CD4-positive, alpha-beta T cell treated with Interleukin-21 for 1 hour (primary cell): ENCODE data around the gene CLK3.

Experiments used
- DNase-seq: peaks from one replicate; pipeline ENCODE4 v3.0.0-alpha.2; 2020

The CLK3 gene

DNA sequence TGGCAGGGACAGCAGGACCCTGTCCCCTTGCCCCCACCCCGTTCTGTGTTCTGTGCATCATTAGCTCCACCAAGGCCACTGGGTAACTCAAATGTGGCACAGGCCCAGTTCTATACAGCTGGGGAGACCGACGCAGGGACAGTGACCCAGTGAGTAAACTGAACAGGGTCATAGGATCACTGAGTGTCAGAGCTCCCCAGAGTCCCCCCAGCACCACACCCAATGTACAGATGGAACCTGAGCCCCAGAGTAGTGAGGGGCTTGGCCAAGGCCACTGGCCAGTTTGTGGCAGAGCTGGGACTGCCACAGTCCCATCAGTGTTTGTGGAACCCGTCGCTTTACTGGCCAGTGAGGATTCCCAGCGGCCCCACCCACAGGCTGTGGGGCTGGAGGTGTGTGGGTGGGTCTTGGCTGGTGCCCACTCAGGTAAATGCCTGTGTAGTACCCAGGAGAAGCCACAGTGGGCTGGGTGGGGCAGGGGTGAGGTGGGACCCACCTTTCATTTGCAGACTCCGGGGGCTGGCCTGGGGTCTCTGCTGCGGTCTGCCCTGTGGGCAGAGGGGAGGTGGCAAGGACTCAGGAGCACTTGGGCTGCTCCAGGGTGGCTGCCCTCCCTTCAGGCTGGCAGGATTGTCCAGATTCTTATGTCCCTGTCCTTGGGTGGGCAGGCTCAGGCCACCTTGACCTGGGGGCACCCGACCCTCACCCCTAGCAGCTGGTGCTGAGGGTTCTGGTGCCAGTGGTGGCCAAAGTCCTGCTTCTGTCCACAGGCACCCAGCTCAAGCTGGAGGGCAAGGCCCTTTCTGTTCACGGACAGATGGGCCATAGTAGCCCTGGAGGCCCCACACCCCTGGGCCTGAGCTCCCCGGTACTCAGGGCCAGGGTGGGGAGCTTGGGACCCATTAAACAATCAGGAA, 11.6 kb upstream of the CLK3 start:
- no peak for DNase-seq

DNA sequence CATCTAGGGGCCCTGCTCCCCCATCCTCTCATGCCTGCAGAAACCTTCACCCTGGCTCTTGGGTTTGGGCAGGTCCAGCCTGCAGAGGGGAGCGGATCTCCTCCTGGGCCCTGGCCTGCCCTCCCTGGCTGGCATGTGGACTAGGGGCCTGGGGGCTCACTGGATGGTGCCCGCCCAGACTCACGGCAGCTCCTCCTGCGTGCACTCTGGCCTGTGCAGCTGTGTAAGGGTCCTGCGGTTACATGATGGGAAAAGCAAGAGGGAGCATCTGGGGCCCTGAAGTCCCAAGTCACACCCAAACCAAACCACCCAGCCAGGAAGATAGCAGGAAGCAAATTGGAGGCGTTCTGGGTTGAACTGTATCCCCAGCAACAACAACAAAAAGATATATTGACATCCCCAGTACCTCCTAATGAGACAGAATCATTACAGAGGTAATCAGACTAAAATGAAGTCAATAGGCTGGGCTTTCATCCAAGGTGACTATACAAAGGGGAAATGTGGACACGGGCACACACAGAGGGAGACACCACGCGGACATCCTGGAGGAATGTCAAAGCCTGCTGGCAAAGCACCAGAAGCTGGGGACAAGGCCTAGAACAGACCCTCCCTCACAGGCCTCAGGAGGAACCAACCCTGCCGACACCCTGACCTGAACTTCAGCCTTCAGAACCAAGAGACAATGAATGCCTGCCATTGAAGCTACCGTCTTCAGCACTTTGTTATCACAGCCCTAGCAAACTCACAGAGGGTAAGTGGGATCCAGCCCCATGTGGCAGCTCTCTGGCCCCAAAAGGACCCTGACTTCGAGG, 10.4 kb upstream of the CLK3 start:
- DNase-seq, result no peak

DNA sequence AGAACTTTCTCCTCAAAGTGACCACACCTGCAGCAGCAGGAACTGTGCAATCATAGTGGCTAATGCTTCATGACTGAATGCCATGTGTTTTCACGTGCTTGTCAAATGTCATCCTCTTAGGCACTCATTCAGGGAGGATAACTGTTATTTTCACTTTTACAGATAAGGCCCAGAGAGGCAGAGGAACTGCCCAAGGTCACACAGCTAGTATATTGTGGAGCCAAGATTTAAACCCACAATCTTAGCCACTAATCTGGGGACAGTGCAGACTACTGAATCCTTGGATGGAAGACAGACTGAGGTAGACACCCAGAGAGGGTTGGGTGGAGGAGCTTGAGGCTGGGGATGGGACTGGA, 9.9 kb upstream of the CLK3 start:
- no peak for DNase-seq

DNA sequence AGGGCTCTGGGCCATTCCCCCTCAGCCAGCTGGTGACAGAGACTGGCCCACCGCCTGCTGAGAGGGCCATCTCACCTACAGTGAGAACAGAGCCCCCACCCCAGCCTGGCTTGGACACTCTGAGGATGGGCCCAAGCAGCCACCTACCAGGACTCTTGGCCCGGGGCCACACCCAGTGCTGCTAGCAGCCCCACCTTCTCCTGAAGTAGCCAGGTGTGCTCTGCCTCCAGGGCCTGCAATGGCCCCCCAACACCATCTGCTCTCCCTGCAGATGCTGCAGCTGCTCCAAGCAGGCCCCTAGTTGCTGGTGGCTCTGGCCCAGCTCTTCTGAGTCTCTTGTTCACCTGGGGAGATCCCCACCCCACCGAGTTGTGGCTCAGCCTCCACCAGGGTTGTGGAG, 6.8 kb upstream of the CLK3 start:
- no peak for DNase-seq

DNA sequence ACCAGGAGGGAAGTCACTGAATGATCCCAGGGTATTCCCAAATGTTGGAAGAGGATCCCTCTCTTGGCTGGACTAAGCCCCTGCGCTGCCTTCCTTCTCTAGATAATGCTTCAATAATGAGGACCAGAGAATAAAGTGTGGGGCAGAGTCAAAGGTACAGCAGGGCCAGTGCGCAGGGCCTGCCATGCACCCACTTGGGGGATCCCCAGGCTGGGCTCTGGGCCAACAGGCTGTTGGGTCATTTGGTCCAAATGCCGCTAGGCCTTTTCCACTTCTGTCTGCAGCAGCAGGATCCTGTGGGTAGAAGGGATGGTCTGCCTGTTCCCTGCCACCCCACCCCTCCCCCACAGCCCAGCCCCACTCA, 5.7 kb upstream of the CLK3 start:
- DNase-seq, result no peak

DNA sequence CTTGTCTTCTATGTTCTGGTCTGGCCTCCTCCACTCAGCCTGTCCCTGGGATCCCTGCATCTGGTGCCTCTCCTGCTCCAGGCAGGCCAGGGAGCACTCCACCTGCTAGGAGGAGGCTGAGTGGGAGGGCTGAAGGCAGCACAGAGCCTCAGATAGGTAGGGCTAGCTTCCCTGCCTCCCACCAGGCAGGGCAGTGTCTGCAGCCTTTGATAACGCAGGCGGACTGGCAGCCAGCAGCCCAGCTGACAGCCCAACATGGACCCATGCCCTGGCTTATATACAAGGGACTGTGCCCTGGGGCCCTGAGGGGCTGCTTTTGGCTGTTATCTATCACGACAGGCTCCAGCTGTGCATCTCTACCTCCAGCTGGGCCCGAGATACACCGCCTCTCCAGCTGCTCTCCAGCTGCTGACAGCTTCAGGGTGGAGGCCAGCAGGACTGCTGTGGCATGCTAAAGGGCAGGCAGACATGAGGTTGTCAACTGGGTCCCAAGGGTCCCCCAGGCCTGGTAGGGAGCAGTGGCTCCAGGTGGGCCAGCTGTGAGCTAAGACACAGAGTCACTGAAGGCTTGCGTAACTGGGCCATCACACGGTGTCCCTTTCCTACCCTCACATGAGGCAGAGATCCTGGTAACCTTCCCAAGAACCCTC, 5.2 kb upstream of the CLK3 start:
- DNase-seq, result no peak

DNA sequence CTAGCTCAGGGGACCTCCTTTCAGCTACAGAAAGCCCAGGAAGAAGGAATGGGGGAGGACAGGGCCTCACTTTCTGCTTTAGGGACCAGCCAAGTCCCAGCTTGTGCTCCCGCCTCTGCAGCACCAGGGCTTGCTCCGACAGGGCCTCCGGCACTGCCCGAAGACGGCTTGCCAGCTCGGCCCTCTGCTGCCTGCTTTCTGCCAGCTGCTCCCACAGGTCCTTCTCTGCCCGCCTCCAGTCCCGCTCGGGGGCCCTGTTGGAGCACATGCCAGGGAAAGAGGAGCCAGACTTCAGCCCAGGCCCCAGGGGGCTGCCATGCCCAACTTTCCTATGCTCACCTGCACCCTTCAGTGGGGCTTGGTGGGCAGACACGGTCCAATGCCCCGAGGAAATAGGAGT, 4.3 kb upstream of the CLK3 start:
- no peak for DNase-seq

DNA sequence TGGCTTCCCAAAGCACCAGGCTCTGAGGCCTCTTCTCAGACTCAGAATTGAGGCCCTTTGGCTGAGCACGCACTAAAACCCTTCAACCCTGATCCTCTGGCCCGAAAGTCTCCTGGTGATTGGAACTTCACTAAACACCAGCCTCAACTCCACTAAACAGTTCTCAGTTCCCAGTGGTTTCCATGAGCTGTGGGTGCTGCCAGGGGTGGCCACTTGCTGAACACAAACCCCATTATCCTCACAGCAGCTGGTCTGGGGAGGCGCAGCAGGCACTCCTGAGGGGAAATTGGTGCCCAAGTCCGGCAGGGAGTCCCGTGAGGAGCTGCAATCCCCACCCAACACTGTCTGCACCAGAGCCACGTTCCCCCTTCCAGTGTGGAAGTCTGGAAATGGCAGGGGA, 3.8 kb upstream of the CLK3 start:
- no peak for DNase-seq

DNA sequence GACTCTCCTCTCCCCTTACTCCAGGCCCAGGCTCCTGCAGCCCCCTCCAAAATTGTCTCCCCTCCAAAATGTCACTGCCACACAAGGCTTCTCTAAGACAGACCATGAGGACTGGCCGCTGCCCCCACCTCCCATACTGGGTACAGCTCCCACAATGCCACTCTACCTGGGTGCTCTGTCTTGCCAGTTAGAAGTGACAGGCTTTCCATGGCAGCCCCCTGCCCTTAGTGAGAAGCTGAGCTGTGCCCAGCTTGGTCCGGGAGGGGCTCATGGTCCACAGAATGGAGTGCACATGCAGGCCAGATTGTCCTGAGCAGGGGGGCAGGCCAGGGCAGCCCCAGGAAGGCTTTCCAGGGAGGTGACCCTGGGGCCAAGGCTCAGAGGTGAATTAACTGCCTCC, 3.0 kb upstream of the CLK3 start:
- DNase-seq, result no peak

DNA sequence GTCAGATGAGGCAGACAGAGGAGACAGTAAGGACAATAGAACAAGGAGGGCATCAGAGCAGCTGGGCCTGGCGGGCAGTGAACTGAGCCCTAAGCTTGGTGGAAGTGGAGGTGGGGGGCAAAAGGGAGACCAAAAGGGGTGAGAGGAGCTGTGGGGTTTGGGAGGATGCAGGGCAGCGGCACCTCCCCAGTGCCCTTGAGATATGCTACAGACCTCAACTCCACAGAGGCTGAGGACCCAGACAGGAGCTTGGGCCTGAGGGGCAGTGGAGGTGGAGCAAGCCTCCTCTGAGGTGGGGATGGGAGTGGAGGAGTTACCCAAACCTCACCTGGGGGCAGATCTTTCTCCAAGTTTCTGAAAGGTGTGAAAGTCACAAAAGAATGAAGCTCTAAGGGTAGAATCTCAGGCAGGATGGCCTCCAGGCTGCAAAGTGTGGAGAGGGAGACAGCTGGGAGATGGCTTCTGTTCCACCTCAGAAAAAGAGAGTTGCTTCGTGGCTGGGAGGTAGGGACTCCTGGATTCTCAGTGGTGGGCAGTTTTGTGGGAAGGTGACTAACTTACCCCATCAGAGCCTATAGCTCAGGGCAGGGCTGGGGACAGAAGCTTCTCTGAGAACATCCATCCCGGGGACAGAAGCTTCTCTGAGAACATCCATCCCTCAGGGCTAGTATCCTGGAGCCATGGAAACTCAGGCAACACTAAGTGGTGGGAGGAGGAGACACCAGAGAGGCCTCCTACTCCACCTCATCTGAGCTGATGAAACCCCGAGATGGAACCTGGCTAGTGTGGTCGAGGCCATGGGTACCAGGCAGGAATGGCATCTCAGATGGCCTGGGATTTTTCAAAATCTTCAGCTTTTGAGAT, 2.3 kb upstream of the CLK3 start:
- no peak for DNase-seq

DNA sequence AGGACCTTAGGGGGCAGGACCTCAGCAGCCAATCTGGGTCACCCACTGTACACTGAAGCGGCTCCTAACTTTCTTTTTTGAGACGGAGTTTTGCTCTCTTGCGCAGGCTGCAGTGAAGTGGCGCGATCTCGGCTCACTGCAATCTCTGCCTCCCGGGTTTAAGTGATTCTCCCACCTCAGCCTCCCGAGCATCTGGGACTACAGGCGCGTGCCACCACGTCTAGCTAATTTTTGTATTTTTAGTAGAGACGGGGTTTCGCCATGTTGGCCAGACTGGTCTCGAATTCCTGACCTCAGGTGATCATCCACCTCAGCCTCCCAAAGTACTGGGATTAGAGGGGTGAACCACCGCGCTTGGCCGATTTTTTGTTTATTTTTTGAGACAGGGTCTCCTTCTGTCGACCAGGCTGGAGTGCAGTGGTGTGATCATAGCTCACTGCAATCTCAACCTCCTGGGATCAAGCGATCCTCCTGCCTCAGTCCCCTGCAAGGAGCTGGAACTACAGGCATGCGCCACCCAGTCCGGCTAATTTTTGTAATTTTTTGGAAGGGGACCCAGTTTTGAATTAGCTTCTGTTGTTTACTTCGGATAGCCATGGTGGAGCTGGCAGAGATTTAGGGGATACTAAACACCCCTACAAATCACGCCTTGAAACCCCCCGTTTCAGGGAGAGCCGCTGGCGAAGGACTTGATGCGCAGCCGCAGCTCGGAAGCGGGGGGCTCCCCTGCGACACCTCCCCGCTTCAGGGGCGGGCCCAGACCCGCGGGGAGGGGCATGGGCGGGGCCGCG, 1.5 kb upstream of the CLK3 start:
- no peak for DNase-seq

DNA sequence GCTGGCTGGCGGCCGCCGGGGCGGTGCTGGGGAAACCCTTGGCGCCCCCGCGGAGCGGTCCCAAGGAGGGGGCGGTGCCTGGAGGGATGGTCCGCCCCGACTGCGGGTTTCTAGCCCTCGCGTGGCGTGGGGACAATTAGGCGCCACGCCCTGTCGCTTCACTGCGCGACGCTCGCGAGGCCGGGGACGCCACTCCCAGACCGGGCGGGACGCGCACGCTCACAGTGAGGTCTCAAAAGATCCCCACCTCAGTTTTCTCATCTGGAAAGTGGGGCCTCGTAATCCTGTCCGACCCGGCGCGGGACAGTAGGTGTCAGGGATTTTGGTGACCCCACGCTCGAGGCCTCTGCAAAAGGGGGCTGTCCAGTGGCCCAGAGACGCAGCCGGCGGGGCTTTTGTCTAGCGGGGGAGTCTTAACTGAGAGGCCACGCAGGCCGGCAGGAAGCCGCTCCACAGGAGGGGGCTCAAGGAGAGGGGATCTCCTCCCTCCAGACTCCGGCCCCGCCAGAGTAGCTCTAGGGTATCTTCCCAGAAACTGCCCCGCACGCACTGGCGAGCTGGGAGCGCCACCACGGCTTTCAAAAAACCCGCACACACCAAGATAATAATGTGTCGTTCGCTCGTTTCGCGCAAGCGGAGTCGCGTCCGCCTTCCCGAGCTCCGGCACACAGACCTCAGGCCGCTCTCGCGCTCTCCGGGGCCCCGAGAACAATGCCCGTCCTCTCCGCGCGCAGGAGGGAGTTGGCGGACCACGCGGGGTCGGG, 710 bp upstream of the CLK3 start:
- DNase-seq, result peak; percentile 95

DNA sequence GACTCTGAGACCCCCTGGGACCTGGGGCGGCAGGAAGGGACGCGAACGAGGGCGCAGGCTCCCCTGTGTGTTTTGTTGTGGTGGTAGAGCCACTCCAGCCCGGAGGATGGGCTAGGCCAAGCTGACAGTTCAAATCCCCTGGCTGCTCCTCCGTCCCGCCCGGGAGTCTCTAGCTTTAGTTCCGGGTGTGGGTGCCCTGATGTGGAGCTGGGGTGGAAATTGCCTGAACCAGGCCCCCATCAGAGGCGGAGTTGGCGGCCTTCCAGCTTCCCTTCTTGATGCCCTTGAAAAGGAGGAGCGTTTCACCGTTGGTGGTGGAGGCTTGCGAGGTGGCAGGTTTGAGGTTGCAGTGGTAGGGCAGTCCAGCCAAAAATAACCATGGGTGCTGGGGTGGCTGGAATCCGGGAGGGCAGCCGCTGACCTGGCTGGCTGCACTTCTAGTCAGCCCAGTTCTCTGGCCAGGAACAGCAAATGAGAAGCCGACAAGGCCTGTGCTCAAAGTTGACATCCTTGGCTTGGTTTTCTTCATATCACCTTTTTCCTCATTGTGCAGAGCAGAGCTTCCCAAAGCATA, 817 bp downstream of the CLK3 start:
- DNase-seq, result peak; percentile 76

DNA sequence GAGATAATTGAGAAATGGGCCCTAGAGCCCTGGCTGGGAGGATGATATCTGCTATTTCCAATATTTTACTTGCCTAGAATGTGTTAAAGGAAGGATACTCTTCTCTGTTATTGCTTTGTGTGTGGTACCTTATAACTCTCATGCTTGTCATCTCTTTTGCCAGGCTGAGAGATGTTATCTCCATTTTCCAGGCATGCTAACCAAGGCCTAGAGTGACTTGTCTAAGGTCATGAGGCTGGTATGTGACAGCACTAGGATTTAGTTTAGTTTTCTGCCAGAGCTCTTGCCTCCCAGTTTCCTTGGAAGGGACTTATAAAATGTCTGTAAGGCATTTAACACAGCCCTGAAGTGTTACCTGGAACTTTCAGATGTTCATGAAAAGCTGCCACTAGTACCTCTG, 1.4 kb downstream of the CLK3 start:
- DNase-seq, result no peak

DNA sequence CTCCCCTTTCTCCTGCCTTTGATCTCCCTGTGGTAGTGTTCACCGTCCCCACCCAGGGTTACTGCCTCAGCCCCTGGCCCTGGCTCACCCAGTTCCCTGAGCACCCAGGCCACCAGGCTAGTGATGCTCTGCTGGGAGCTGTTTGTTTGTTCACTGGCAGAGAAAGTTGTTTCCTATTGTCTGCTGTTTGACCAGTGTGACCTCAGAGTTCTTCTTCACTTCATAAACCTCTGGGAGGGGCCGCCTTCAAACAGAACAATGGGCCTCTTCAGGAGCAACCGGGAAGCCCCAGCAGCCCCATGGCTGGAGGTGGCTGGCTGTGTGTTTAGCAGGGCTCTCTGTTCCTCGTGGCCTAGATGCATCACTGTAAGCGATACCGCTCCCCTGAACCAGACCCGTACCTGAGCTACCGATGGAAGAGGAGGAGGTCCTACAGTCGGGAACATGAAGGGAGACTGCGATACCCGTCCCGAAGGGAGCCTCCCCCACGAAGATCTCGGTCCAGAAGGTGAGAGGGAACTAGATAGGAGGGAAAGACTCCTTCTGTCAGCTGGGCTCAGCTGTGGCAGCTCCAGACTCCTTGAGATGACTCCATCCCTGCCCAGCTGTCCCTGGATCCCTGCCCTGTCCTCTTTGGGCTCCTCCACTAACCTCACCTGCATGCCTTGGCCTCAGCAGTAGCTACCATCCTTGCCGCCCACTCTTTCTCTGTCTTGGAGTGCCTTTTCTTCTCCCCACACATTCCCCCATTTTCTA, 3.4 kb downstream of the CLK3 start:
- DNase-seq, result no peak

DNA sequence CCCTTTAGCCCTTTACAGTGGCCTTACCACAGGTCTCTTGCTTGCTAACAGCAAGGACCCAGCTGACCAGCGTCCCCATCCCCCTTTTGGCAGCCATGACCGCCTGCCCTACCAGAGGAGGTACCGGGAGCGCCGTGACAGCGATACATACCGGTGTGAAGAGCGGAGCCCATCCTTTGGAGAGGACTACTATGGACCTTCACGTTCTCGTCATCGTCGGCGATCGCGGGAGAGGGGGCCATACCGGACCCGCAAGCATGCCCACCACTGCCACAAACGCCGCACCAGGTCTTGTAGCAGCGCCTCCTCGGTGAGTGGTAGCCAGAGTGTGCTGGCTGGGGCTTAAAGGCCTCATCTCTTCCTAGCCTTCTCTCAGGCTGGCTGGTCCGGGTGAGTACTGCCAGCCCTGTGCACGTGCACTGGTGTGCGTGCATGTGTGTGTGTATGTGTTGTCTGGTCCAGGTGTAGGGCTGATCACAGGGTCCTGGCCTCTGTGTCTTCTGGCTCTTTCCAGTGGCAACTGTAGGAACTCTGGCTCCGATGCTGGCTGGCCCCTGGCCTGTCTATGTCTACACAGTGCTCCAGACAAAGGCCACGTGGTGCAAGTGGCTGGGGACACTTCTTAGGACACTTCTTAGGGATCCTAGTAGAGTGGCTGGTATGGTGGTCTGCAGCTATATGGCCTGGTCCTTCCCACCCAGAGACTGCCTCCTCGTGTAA, 4.4 kb downstream of the CLK3 start:
- no peak for DNase-seq

DNA sequence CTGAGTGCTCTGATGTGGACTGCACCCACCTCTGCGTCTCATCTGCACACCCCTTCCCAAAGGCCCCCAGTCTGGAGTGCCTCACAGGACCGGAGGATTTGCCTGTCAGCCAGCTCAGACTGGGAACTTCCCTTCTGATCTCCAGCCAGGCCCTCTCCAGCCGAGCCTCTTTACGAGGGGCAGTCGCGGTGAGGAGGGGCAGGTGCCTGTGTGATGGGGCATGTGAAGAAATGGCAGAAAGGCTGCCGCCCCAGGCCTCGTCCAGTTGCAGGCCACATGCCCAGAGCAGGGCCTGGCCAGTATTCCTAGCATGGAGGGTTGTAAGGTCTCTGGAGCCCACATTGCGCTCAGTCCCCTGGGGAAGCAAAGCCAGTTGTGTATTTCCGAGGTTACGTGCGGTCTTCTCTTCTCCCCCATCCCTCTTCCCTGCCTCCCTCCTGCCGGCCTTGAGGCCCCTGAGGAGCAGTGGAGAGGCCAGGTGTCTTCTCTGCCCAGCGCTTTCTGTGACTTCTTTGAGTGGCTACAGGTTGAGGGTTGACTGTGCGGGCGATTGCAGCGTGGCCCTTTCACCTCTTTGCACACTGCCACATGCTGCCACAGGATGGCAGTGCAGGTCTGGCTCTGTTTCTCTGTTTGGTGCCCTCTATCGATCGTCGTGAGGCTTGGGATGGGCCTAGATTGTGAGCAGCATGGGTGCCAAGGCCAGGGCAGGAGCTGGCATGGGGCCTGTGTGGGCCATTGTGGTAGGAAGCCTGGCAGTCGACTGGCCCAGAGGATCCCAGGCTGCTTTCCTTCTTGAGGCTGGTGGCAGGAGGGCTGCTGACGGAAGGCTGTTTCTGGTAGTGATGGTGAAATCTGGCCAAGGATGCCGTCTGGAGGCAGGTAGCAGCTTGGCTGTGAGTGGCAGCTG, 5.3 kb downstream of the CLK3 start:
- DNase-seq, result peak; percentile 84

DNA sequence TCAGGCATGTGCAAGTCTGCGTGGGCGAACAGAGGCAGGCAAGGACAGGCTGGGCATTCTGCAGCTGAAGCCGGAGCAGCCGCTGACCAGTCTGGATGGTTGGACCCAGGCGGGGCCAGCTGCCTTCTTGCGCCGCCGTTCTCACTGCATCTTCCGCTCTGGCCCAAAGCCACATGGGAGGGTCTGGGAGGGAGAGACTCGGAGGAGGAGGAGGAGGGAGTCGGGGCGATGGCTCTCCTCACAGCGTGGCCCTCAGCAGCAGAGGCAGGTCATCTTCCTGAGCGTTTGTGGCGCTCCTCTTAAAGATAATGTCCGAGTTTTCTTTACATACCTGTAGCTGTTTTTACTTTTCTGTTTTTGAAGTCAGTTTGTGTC, 5.9 kb downstream of the CLK3 start:
- DNase-seq, result no peak
